SK-N-SH (cell line): Measurements from ENCODE around the gene LETM1. TPM values are rescaled to one million over a fixed set of nuclear protein-coding genes. Genes with fewer than 3 reads are reported as not detected.
A peak's percentile ranks its signal among the peaks of the same experiment; 100 is the strongest.

ENCODE experiments used
- CTCF ChIA-PET: fragments of 300-600, 350-600 bp; formaldehyde crosslinking; extraction: SDS; loops from one replicate; lab custom pipeline; 2021; lab: Yijun Ruan, JAX
- POLR2A ChIA-PET: fragments of 350-600 bp; sonication (Branson Sonifier 250); formaldehyde crosslinking; extraction: SDS; loops from one replicate; lab custom pipeline; 2020; ENCODE audit warnings: antibody characterized with exemption, inconsistent platforms; lab: Yijun Ruan, JAX
- DNase-seq: peaks from one replicate; pipeline ENCODE4 v3.0.0; 2012
- H2AFZ ChIP-seq: fragments of 200-600 bp; sonication (generic); 2 replicates; pipeline ENCODE4 v1.8.1; 2016; ENCODE audit warnings: antibody characterized with exemption, mild to moderate bottlenecking, low read depth
- H3F3A ChIP-seq: fragments of 200-600 bp; sonication (generic); replicated peaks from 2 replicates; pipeline ENCODE3; 2016; ENCODE audit warnings: antibody characterized with exemption, mild to moderate bottlenecking; ENCODE audit not compliant: insufficient read depth
- H3K27ac ChIP-seq, 2 experiments: fragments of 200-500 bp in 1 of 2; fragments of 200-600 bp in 1 of 2; sonication (Bioruptor generic) in 1 of 2; sonication (generic), shearing (Covaris generic) in 1 of 2; 2 replicates each; pipeline versions ENCODE4 v1.5.1 to v1.6.1; 2014 to 2016; ENCODE audit warnings: low read depth in 2 of 2, inconsistent platforms in 1 of 2, low read length in 1 of 2, mild to moderate bottlenecking in 1 of 2, mixed read lengths in 1 of 2
- H3K27me3 ChIP-seq: fragments of 200-600 bp; sonication (generic), shearing (Covaris generic); 2 replicates; pipeline ENCODE4 v1.6.1; 2016; ENCODE audit warnings: mixed run types; ENCODE audit not compliant: insufficient read depth
- H3K36me3 ChIP-seq, 2 experiments: fragments of 200-500 bp in 1 of 2; fragments of 200-600 bp in 1 of 2; sonication (Bioruptor generic) in 1 of 2; sonication (generic) in 1 of 2; replicated peaks in 1 of 2; 2 replicates each; pipeline versions ENCODE3 to v1.5.1; 2014 to 2016; ENCODE audit warnings: low read length in 1 of 2, mild to moderate bottlenecking in 1 of 2; ENCODE audit not compliant: insufficient read depth in 2 of 2, control insufficient read depth in 1 of 2
- H3K4me1 ChIP-seq, 2 experiments: fragments of 200-500 bp in 1 of 2; fragments of 200-600 bp in 1 of 2; sonication (Bioruptor generic) in 1 of 2; sonication (generic), shearing (Covaris generic) in 1 of 2; 2 replicates each; pipeline versions ENCODE4 v1.5.1 to v1.6.1; 2014 to 2016; ENCODE audit warnings: low read depth in 1 of 2, low read length in 1 of 2, mixed run types in 1 of 2; ENCODE audit not compliant: insufficient read depth in 2 of 2, control insufficient read depth in 1 of 2
- H3K4me2 ChIP-seq: fragments of 200-600 bp; sonication (generic), shearing (Covaris generic); 2 replicates; pipeline ENCODE4 v1.6.1; 2017; ENCODE audit warnings: mixed run types
- H3K4me3 ChIP-seq, 2 experiments: fragments of 200-500 bp in 1 of 2; fragments of 200-600 bp in 1 of 2; sonication (Bioruptor generic) in 1 of 2; sonication (generic), shearing (Covaris generic) in 1 of 2; 2 replicates each; pipeline versions ENCODE4 v1.5.1 to v1.8.1; 2014 to 2016; ENCODE audit warnings: low read depth in 2 of 2, inconsistent platforms in 1 of 2, low read length in 1 of 2, mild to moderate bottlenecking in 1 of 2, mixed read lengths in 1 of 2, moderate library complexity in 1 of 2
- H3K79me2 ChIP-seq: fragments of 200-600 bp; sonication (generic); 2 replicates; pipeline ENCODE4 v1.8.1; 2017; ENCODE audit warnings: mild to moderate bottlenecking; ENCODE audit not compliant: insufficient read depth
- H3K9ac ChIP-seq: fragments of 200-600 bp; sonication (generic); 2 replicates; pipeline ENCODE4 v1.6.1; 2017; ENCODE audit warnings: mixed run types
- H3K9me2 ChIP-seq: fragments of 200-600 bp; sonication (generic); 2 replicates; pipeline ENCODE4 v1.6.1; 2017; ENCODE audit warnings: mixed run types
- H3K9me3 ChIP-seq: fragments of 200-600 bp; sonication (generic); 2 replicates; pipeline ENCODE4 v1.6.1; 2017; ENCODE audit warnings: mixed run types, mild to moderate bottlenecking, moderate library complexity
- H4K20me1 ChIP-seq: fragments of 200-600 bp; sonication (generic); 2 replicates; pipeline ENCODE4 v1.6.1; 2017; ENCODE audit warnings: mild to moderate bottlenecking, mixed run types; ENCODE audit not compliant: insufficient read depth
- CTCF ChIP-seq: fragments of 200-600 bp; sonication (generic); IDR thresholded peaks from 2 replicates; pipeline ENCODE4 v1.6.1; 2017; ENCODE audit warnings: antibody characterized with exemption, mild to moderate bottlenecking, moderate library complexity
- ELF1 ChIP-seq: IDR thresholded peaks from 2 replicates; pipeline ENCODE4 v1.4.0; 2012
- EP300 ChIP-seq, 2 experiments: IDR thresholded peaks; 2 replicates each; pipeline versions ENCODE4 v1.4.0 to v1.6.1; 2012; ENCODE audit warnings: borderline replicate concordance in 1 of 2, low read depth in 1 of 2, low read length in 1 of 2
- EZH2phosphoT487 ChIP-seq: fragments of 200-600 bp; sonication (generic); IDR thresholded peaks from 2 replicates; pipeline ENCODE4 v1.6.1; 2017; ENCODE audit warnings: low read depth, mixed run types, mild to moderate bottlenecking, antibody characterized with exemption, moderate library complexity, borderline replicate concordance
- FOXJ3 ChIP-seq: sonication (generic); formaldehyde crosslinking; IDR thresholded peaks from 2 replicates; pipeline ENCODE4 v1.5.1; 2020; ENCODE audit warnings: mild to moderate bottlenecking, missing genetic modification reagents
- MEF2A ChIP-seq: IDR thresholded peaks from 2 replicates; pipeline ENCODE4 v1.4.0; 2012; ENCODE audit warnings: low read depth, borderline replicate concordance
- MXI1 ChIP-seq: IDR thresholded peaks from 2 replicates; pipeline ENCODE4 v1.6.1; 2012; ENCODE audit warnings: mild to moderate bottlenecking, low read depth, low read length, improper control_type of control experiment
- NRF1 ChIP-seq: IDR thresholded peaks from 2 replicates; pipeline ENCODE4 v1.6.1; 2012; ENCODE audit warnings: low read depth, mild to moderate bottlenecking, low read length
- PBX3 ChIP-seq: IDR thresholded peaks from 2 replicates; pipeline ENCODE4; 2012
- POLR2AphosphoS5 ChIP-seq: IDR thresholded peaks from 2 replicates; pipeline ENCODE4 v1.6.1; 2012; ENCODE audit warnings: low read depth, low read length
- RCOR1 ChIP-seq: fragments of 150-350 bp; IDR thresholded peaks from 2 replicates; pipeline ENCODE4 v1.6.1; 2017; ENCODE audit warnings: antibody characterized with exemption, low read length
- REST ChIP-seq: IDR thresholded peaks from 2 replicates; pipeline ENCODE4 v1.6.1; 2012; ENCODE audit warnings: mild to moderate bottlenecking, low read depth, low read length, moderate library complexity
- RFX5 ChIP-seq: IDR thresholded peaks from 2 replicates; pipeline ENCODE4 v1.6.1; 2012; ENCODE audit warnings: mild to moderate bottlenecking, improper control_type of control experiment, low read length
- RXRA ChIP-seq: IDR thresholded peaks from 2 replicates; pipeline ENCODE4 v1.4.0; 2012; ENCODE audit warnings: low read depth, mild to moderate bottlenecking, borderline replicate concordance
- TAF1 ChIP-seq: IDR thresholded peaks from 2 replicates; pipeline ENCODE4 v1.6.1; 2012; ENCODE audit warnings: low read depth, mild to moderate bottlenecking, low read length, moderate library complexity, borderline replicate concordance
- TEAD4 ChIP-seq: IDR thresholded peaks from 2 replicates; pipeline ENCODE4 v1.4.0; 2012; ENCODE audit warnings: mild to moderate bottlenecking, borderline replicate concordance; ENCODE audit not compliant: insufficient read depth
- YY1 ChIP-seq: IDR thresholded peaks from 2 replicates; pipeline ENCODE4 v1.4.0; 2012; ENCODE audit warnings: low read depth, mild to moderate bottlenecking
- ZBTB33 ChIP-seq: IDR thresholded peaks from 2 replicates; pipeline ENCODE4 v1.4.0; 2012; ENCODE audit warnings: low read depth, borderline replicate concordance
- WGBS: methylation state at CpG from one replicate; pipeline ENCODE4 v1.1.6; 2017; ENCODE audit warnings: low lambda C conversion rate; 5-methylcytosine and 5-hydroxymethylcytosine counted together
- polyA plus RNA-seq, 3 experiments: library from polyadenylated mRNA; depleted of rRNA; stranded (reverse); fragments of >200 nt; gene quantifications; 2 replicates each; pipeline ENCODE4 v1.2.3, GENCODE V29; 2012

LETM1 gene
- polyA plus RNA-seq, 1 of the 3 experiments (the other 2 are of a cell fraction) = 25.8 TPM

- Histone ChIP-seq H3K9me3 (no peaks in the 10 kb centered on the region), H3K4me3 (no peak overlapping the region), H3K9me2 (no peaks in the 10 kb centered on the region), H3K27me3 (no peaks in the 10 kb centered on the region), H3K36me3 (no peaks in the 10 kb centered on the region), H3K4me2 (no peak overlapping the region), H3K9ac (no peak overlapping the region), H2AFZ (no peak overlapping the region), H3K4me1 (peaks cover 0 to 12% of the 10 kb centered on the region in 2 experiments; a peak in 1 of 4 replicates), H3K27ac (no peak overlapping the region), H4K20me1 (no peaks in the 10 kb centered on the region), H3K79me2 (no peaks in the 10 kb centered on the region), H3F3A (no peaks in the 10 kb centered on the region)
- ChIA-PET CTCF (interaction anchor here (0.8 to 4.1 kb wide), 4 partner anchors 8 to 136 kb away, joined by 3 to 19 read pairs (median 5); no protein-coding TSS in a partner anchor), POLR2A (no interaction called here)
- TF ChIP-seq POLR2AphosphoS5 = no peak
- no peak for TF ChIP-seq EZH2phosphoT487
- no peak for TF ChIP-seq CTCF
- TF ChIP-seq FOXJ3 = no peak
- no peak for TF ChIP-seq MEF2A
- TF ChIP-seq ELF1 = no peak
- no peak for TF ChIP-seq ZBTB33
- no peak for TF ChIP-seq TAF1
- no peak for TF ChIP-seq PBX3
- no peak for TF ChIP-seq REST
- TF ChIP-seq RCOR1 = no peak
- TF ChIP-seq RXRA = no peak
- no peak for TF ChIP-seq NRF1
- no peak for TF ChIP-seq TEAD4
- no peak for TF ChIP-seq MXI1
- no peak for TF ChIP-seq YY1
- TF ChIP-seq RFX5 = no peak
- TF ChIP-seq EP300 (IDR thresholded peaks at IDR 0.05; ENCODE audit: borderline replicate concordance in 1 of 2, low read depth in 1 of 2, low read length in 1 of 2) = no peak
- DNase-seq = peak; percentile 39
- no CpG with 5 or more reads among the region's 36 CpGs for WGBS
These were observed 92.3 kb downstream of the LETM1 start for GRCh38 chr4:1763550-1764080.
